HCT116 (cell line): ENCODE data around the gene OXCT1. TPM values are rescaled to one million over a fixed set of nuclear protein-coding genes. Genes with fewer than 3 reads are reported as not detected.

Source experiments
- ATAC-seq: fragments of 200-7000 bp; cut with Tn5 transposase; 2 replicates; pipeline ENCODE4 v1.9.1; 2020; ENCODE audit warnings: mild to moderate bottlenecking, moderate library complexity
- Bru-seq: library from RNA; stranded (reverse); fragments of 400-500 nt; gene quantifications from one replicate; lab custom pipeline; 2021; lab: Mats Ljungman, UMichigan
- BruChase-seq, 2 experiments: library from RNA; stranded (reverse); fragments of 400-500 nt; gene quantifications; one replicate each; lab custom pipeline; 2021; lab: Mats Ljungman, UMichigan
- BruUV-seq: library from RNA; stranded (reverse); fragments of 400-500 nt; replicated peaks from 2 replicates; lab custom pipeline; 2021; lab: Mats Ljungman, UMichigan
- CTCF ChIA-PET: fragments of 300-600 bp; sonication (Branson Sonifier 250); formaldehyde crosslinking; loops from one replicate; lab custom pipeline; 2021; ENCODE audit warnings: antibody characterized with exemption; lab: Charles Lee
- POLR2A ChIA-PET: fragments of 300-600, 350-600 bp; sonication (Branson Sonifier 250); formaldehyde crosslinking; loops from one replicate; lab custom pipeline; 2021; ENCODE audit warnings: antibody characterized with exemption; lab: Charles Lee
- RAD21 ChIA-PET, 2 experiments: fragments of 300-600 bp; sonication (Branson Sonifier 250); formaldehyde crosslinking; loops; one replicate each; lab custom pipeline; 2023; ENCODE audit warnings: low total read pairs in 2 of 2; ENCODE audit not compliant: uncharacterized antibody in 2 of 2, unreplicated experiment in 2 of 2, low non-redundant PET in 1 of 2; lab: Charles Lee
- DNase-seq: peaks from one replicate; pipeline ENCODE4 v3.0.0-alpha.2; 2010; ENCODE audit warnings: low read depth, low spot score
- H2AFZ ChIP-seq: fragments of 200-600 bp; shearing (Covaris generic), sonication (generic); 2 replicates; pipeline ENCODE4 v1.6.1; 2017; ENCODE audit warnings: low read depth, mixed run types, mixed read lengths, antibody characterized with exemption, low read length; ENCODE audit not compliant: poor library complexity, severe bottlenecking
- H3K27ac ChIP-seq: 2 replicates; pipeline ENCODE4 v1.5.1; 2012; ENCODE audit warnings: low read depth, low read length
- H3K27me3 ChIP-seq: fragments of 200-600 bp; sonication (generic); 2 replicates; pipeline ENCODE4 v1.6.1; 2016; ENCODE audit warnings: mixed run types, low read length, mixed read lengths; ENCODE audit not compliant: insufficient read depth
- H3K36me3 ChIP-seq, 2 experiments: fragments of 200-500 bp in 1 of 2; fragments of 200-600 bp in 1 of 2; sonication (Bioruptor generic) in 1 of 2; sonication (generic) in 1 of 2; 2 replicates each; pipeline versions ENCODE4 v1.5.1 to v1.6.1; 2014 to 2016; ENCODE audit warnings: low read length in 2 of 2, inconsistent platforms in 1 of 2, mixed read lengths in 1 of 2, mixed run types in 1 of 2; ENCODE audit not compliant: insufficient read depth in 2 of 2, control insufficient read depth in 1 of 2
- H3K4me1 ChIP-seq, 2 experiments: fragments of 200-600 bp in 1 of 2; sonication (generic) in 1 of 2; 2 replicates each; pipeline versions ENCODE4 v1.5.1 to v1.6.1; 2012 to 2017; ENCODE audit warnings: low read length in 2 of 2, inconsistent platforms in 1 of 2, mild to moderate bottlenecking in 1 of 2, mixed read lengths in 1 of 2, mixed run types in 1 of 2, moderate library complexity in 1 of 2; ENCODE audit not compliant: insufficient read depth in 2 of 2, control insufficient read depth in 1 of 2
- H3K4me2 ChIP-seq: fragments of 200-600 bp; sonication (generic); 2 replicates; pipeline ENCODE4 v1.6.1; 2017; ENCODE audit warnings: mixed run types, low read length, mixed read lengths
- H3K4me3 ChIP-seq, 2 experiments: fragments of 200-600 bp in 1 of 2; sonication (generic) in 1 of 2; replicated peaks in 1 of 2; 2 replicates each; pipeline ENCODE4 v1.5.1; 2011 to 2016; ENCODE audit warnings: low read length in 2 of 2, control low read depth in 1 of 2, low read depth in 1 of 2, mild to moderate bottlenecking in 1 of 2, mixed read lengths in 1 of 2, mixed run types in 1 of 2
- H3K79me2 ChIP-seq: fragments of 200-600 bp; sonication (generic); 2 replicates; pipeline ENCODE4 v1.6.1; 2017; ENCODE audit warnings: mild to moderate bottlenecking, mixed run types, low read length, moderate library complexity, mixed read lengths; ENCODE audit not compliant: insufficient read depth
- H3K9ac ChIP-seq: fragments of 200-600 bp; sonication (generic); 2 replicates; pipeline ENCODE4 v1.6.1; 2016; ENCODE audit warnings: low read length, mixed read lengths
- H3K9me2 ChIP-seq: fragments of 200-600 bp; sonication (generic), shearing (Covaris generic); 2 replicates; pipeline ENCODE4 v1.6.1; 2017; ENCODE audit warnings: mixed run types, mild to moderate bottlenecking, moderate library complexity; ENCODE audit not compliant: insufficient read depth
- H3K9me3 ChIP-seq, 2 experiments: fragments of 200-500 bp in 1 of 2; fragments of 200-600 bp in 1 of 2; sonication (Bioruptor generic) in 1 of 2; sonication (generic) in 1 of 2; 2 replicates each; pipeline ENCODE4 v1.6.1; 2014 to 2017; ENCODE audit warnings: low read length in 2 of 2, mixed read lengths in 2 of 2, inconsistent platforms in 1 of 2, low read depth in 1 of 2, mild to moderate bottlenecking in 1 of 2, mixed run types in 1 of 2, moderate library complexity in 1 of 2; ENCODE audit not compliant: control insufficient read depth in 1 of 2, insufficient read depth in 1 of 2
- H4K20me1 ChIP-seq: fragments of 200-600 bp; sonication (generic), shearing (Covaris generic); 2 replicates; pipeline ENCODE4 v1.6.1; 2017; ENCODE audit warnings: mixed run types, mild to moderate bottlenecking, moderate library complexity; ENCODE audit not compliant: insufficient read depth
- ATF3 ChIP-seq: IDR thresholded peaks from 2 replicates; pipeline ENCODE4 v1.6.1; 2012
- CBX3 ChIP-seq: IDR thresholded peaks from 2 replicates; pipeline ENCODE4 v1.6.1; 2012; ENCODE audit warnings: low read depth
- ELF1 ChIP-seq: IDR thresholded peaks from 2 replicates; pipeline ENCODE4 v1.6.1; 2012; ENCODE audit warnings: low read depth, borderline replicate concordance
- EZH2 ChIP-seq: fragments of 200-600 bp; sonication (generic); IDR thresholded peaks from 2 replicates; pipeline ENCODE4 v1.6.1; 2017; ENCODE audit warnings: antibody characterized with exemption, mixed run types
- EZH2phosphoT487 ChIP-seq: fragments of 200-600 bp; IDR thresholded peaks from 2 replicates; pipeline ENCODE4 v1.6.1; 2018; ENCODE audit warnings: antibody characterized with exemption, borderline replicate concordance
- JUND ChIP-seq: IDR thresholded peaks from 2 replicates; pipeline ENCODE4 v1.6.1; 2012
- POLR2A ChIP-seq: IDR thresholded peaks from 2 replicates; pipeline ENCODE4 v1.7.0; 2011; ENCODE audit warnings: borderline replicate concordance; ENCODE audit not compliant: insufficient read depth, insufficient read length; ENCODE audit errors: extremely low read depth
- POLR2AphosphoS5 ChIP-seq: IDR thresholded peaks from 2 replicates; pipeline ENCODE4 v1.6.1; 2011; ENCODE audit warnings: mild to moderate bottlenecking, low read depth, low read length, moderate library complexity
- SIN3A ChIP-seq: IDR thresholded peaks from 2 replicates; pipeline ENCODE4 v1.6.1; 2012; ENCODE audit warnings: low read depth
- TCF7L2 ChIP-seq: IDR thresholded peaks from 2 replicates; pipeline ENCODE4 v1.7.0; 2011; ENCODE audit warnings: borderline replicate concordance, inconsistent platforms; ENCODE audit not compliant: insufficient read depth, insufficient read length; ENCODE audit errors: extremely low read depth
- YY1 ChIP-seq: IDR thresholded peaks from 2 replicates; pipeline ENCODE4 v1.6.1; 2011; ENCODE audit warnings: low read length, low read depth, moderate library complexity, mild to moderate bottlenecking; ENCODE audit not compliant: insufficient replicate concordance; ENCODE audit errors: extremely low read depth
- ZFX ChIP-seq: fragments of 450-650 bp; IDR thresholded peaks from 2 replicates; pipeline ENCODE4 v1.6.1; 2017
- ZNF274 ChIP-seq: fragments of 200-500 bp; sonication (Bioruptor generic); IDR thresholded peaks from 2 replicates; pipeline ENCODE4 v1.6.1; 2014; ENCODE audit warnings: mild to moderate bottlenecking, low read depth, low read length, inconsistent platforms
- intact Hi-C: fragments of 100-400 bp; cut with micrococcal nuclease; formaldehyde crosslinking; loops from 2 replicates; pipeline ENCODE4 v1.10.0; 2022
- long read RNA-seq: library from polyadenylated mRNA; unstranded; transcript quantifications from one replicate; pipeline ENCODE4 v2.0.0, GENCODE V29; 2021; ENCODE audit not compliant: unreplicated experiment
- polyA plus RNA-seq: library from polyadenylated mRNA; unstranded; fragments of >200 nt; gene quantifications from 2 replicates; pipeline ENCODE4 v1.2.1, GENCODE V29; 2012; ENCODE audit warnings: missing spikeins
- total RNA-seq: library from RNA; stranded (reverse); gene quantifications from one replicate; pipeline ENCODE4 v1.2.1, GENCODE V29; 2021; ENCODE audit not compliant: unreplicated experiment
- TF ChIP-seq, protein P1 (sequence below): IDR thresholded peaks from 2 replicates; pipeline ENCODE4 v1.6.1; 2012

The OXCT1 gene
- 28.1 TPM for total RNA-seq
- polyA plus RNA-seq: 21.5 and 28.5 TPM in 2 replicates
- Bru-seq, nascent RNA: percentile 73 among the genes with signal in this experiment
- BruChase-seq, experiment 1, labeled RNA remaining after a 6-hour chase: percentile 51 among the genes with signal in this experiment
- BruChase-seq, experiment 2, labeled RNA remaining after a 2-hour chase: percentile 53 among the genes with signal in this experiment
- long read RNA-seq, transcript OXCT1-201 (17 exons, 3,388 nt): major isoform, 89 of 110 reads
- long read RNA-seq, partial matches to known transcripts: 0 of 110 reads
- long read RNA-seq, other reads (novel, unspliced or antisense): 21 of 110 reads

DNA sequence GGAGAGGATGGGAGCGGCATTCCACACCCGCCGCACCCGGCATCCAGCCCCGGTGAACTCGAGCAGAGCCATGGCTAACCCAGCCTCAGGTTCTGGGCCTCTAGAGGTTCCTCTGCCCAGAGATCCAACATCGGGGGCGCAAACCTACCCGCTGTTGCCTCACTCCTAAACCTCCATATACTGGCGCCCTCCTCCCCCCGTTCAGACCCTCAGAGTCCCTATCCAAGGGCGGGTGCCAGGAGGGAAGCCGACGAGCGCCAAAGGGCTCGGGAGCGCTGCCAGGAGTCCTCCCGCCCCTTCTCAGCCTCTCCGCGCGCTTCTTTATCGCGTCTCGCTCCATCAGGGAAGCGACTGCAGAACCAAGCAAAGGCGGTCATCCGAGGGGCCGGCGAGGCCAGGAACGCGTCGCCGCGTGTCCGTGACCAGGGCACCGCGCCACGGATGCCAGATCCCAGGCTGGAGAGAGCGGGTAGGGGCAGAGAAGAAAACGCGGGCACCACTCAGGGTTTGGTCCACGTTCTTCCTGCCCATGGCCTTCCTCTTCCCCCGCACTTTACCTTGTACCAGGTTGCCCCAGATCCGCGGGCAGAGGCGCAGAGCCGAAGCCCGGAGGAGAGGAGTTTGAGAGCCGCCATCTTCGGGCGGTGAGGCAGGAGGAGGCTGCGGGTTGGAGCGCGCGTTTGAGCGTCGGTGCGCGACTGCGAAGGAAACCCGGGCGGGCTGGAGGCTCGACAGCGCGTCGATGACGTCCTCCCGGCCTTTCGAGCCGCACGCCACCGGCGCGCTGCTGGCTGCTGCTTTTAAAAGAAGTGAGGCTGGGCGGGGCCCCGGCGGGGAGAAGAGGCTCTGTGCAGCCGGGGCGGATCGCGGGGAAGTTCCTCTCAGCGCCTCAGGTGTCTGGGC lies at the start of gene OXCT1:
OXCT1 (minus strand) TSS at position 702 of the 903 bp plus-strand sequence; CDS start at position 635, 67 bp downstream.
- BruUV-seq: TSS peak; percentile 44
- DNase-seq: peak; percentile 67
- intact Hi-C loops: no loop called here
- peak; percentile 93 for ATAC-seq
- peaks cover 10 to 16% of the 10 kb centered on the region in 2 experiments; a peak in 3 of 4 replicates for H3K4me1 ChIP-seq
- H3K4me3 ChIP-seq: peak within 1 kb of the TSS; percentile 88 to 89
- TF ChIP-seq JUND (no peak), EZH2phosphoT487 (no peak), POLR2A (peak; percentile 74), ATF3 (no peak), ZNF274 (no peak), EZH2 (no peak), ZFX (peak; percentile 46; the same call in 1 of the 2 replicates), YY1 (peak; percentile 74), CBX3 (peak; percentile 80; the same call in 1 of the 2 replicates), SIN3A (peak; percentile 54; the same call in 1 of the 2 replicates), TCF7L2 (peak; percentile 46), ELF1 (no peak), POLR2AphosphoS5 (peak; percentile 82)
- TF ChIP-seq, protein P1, sequence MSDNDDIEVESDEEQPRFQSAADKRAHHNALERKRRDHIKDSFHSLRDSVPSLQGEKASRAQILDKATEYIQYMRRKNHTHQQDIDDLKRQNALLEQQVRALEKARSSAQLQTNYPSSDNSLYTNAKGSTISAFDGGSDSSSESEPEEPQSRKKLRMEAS: peak; percentile 84
- H3K9me3 ChIP-seq: no peaks in the 10 kb centered on the region
- POLR2A ChIA-PET: no interaction called here
- RAD21 ChIA-PET: no interaction called here
- H3K27me3 ChIP-seq: no peaks in the 10 kb centered on the region
- peak within 1 kb of the TSS; percentile 78 for H3K27ac ChIP-seq
- H3K9ac ChIP-seq: peak within 1 kb of the TSS; percentile 93
- peak within 1 kb of the TSS; percentile 91 for H2AFZ ChIP-seq
- no peaks in the 10 kb centered on the region for H3K36me3 ChIP-seq
- H4K20me1 ChIP-seq: no peaks in the 10 kb centered on the region
- H3K79me2 ChIP-seq: peaks cover 45% of the 10 kb centered on the region
- no peaks in the 10 kb centered on the region for H3K9me2 ChIP-seq
- CTCF ChIA-PET: interaction anchor here (1.1 to 1.3 kb wide), 2 partner anchors 13 to 187 kb away, joined by 3 to 5 read pairs; no protein-coding TSS in a partner anchor
- H3K4me2 ChIP-seq: peak within 1 kb of the TSS; percentile 92
